Measurements from ENCODE around the gene MYL11. TPM values are rescaled to one million over a fixed set of nuclear protein-coding genes. Genes with fewer than 3 reads are reported as not detected.

MYL11 gene
- total RNA-seq, 2 donors from 2014 or later: 8.5 TPM; not detected in 1

DNA sequence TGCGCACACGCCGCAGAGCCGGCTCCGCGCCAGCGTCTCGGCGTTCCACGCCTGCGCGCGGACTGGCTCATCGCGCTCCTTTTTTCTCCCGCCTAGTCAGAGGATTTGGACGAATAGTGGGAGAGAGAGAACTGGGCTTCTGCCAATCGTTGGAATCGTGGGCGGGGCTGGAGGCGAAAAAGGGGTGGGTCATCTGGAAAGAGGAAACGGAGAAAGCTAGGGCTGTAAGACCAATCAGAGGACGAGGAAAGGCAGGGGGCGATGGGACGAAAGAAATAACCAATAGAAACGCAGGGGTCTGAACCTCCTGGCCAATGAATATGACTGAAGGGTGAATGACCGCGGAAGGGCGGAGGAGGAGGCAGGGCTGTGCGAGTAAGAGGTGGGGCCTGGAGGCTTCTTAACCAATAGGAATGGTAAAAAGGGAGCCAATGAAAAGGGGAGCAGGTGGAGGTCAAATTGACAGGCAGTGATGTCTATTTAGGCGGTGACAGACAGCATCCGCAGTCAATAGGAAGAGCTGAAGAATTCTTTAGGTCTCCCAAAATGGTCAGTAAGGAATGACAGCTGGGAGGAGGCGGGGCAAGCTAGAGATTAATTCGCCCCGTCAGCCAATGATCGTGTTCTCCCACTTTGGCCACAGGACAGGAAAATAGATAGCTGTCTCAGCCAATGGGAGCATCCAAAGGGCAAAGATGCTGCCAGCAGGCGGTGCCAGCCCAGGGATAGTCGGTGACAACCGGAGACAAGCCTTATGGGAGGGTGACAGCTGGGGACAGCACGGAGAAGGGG is 4.0 kb upstream of the MYL11 start, which contains the start of gene TBC1D10B:
Gene TBC1D10B, minus strand, starts transcription at position 39 of the 792 bp plus-strand sequence. CDS start 311 bp downstream, outside the sequence.
- no peaks in the 10 kb centered on the region for H3K36me3 Mint-ChIP-seq
- H3K27me3 Mint-ChIP-seq: no peaks in the 10 kb centered on the region
- H3K9me3 Mint-ChIP-seq: no peaks in the 10 kb centered on the region
- H3K4me3 Mint-ChIP-seq: peak within 1 kb of the TSS; percentile 90
- peaks cover 43 to 44% of the 10 kb centered on the region in 2 donors for H3K4me1 Mint-ChIP-seq (ENCODE audit: low read depth in 2 of 2)
- H3K27ac Mint-ChIP-seq: peak within 1 kb of the TSS; percentile 91 to 99
- ATAC-seq (peak; percentile 91 to 92), DNase-seq (ENCODE audit: low spot score) (peak; percentile 99)

DNA sequence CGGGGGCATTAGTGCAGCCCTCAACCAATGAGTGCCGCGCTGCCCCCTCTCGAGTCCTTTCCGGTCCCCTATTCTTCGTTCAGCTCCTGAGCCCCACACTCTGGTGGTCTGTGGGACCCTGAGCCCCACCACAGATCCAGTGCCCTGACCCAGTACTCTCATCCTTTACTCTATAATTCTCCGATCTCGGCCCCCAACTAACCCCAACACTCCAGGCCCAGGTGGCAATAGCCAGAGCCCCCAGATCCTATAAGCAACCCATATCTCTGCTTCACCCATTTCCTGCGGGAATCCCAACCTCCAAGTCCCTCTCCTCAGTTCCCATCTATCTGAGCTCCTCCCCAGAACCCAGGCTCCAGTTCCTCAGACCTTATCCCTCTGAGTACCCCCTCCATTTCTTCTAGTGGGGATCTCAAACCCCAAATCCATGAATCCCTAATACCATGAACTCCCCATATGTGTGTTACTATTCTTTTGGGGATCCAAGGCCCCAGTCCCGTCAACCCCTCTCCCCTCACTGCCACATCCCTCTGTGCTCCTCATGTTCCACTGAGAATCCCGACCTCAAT is 3.3 kb upstream of the MYL11 start:
- peaks cover 40 to 42% of the 10 kb centered on the region in 2 donors for H3K4me1 Mint-ChIP-seq (ENCODE audit: low read depth in 2 of 2)
- no peaks in the 10 kb centered on the region for H3K27me3 Mint-ChIP-seq
- no peak for ATAC-seq
- no peaks in the 10 kb centered on the region for H3K36me3 Mint-ChIP-seq
- no peak for DNase-seq (ENCODE audit: low spot score)
- peak overlapping the region; percentile 83 for H3K4me3 Mint-ChIP-seq
- peak overlapping the region; percentile 91 to 99 for H3K27ac Mint-ChIP-seq
- H3K9me3 Mint-ChIP-seq: no peaks in the 10 kb centered on the region

GRCh38 chr16:30372038-30372712 is 2.4 kb upstream of the MYL11 start:
- peak overlapping the region; percentile 83 for H3K4me3 Mint-ChIP-seq
- no peaks in the 10 kb centered on the region for H3K36me3 Mint-ChIP-seq
- H3K4me1 Mint-ChIP-seq (ENCODE audit: low read depth in 2 of 2): peaks cover 34 to 37% of the 10 kb centered on the region in 2 donors
- H3K27ac Mint-ChIP-seq: peak overlapping the region; percentile 91 to 99
- DNase-seq (ENCODE audit: low spot score): no peak
- no peaks in the 10 kb centered on the region for H3K27me3 Mint-ChIP-seq
- no peaks in the 10 kb centered on the region for H3K9me3 Mint-ChIP-seq
- ATAC-seq: no peak

DNA sequence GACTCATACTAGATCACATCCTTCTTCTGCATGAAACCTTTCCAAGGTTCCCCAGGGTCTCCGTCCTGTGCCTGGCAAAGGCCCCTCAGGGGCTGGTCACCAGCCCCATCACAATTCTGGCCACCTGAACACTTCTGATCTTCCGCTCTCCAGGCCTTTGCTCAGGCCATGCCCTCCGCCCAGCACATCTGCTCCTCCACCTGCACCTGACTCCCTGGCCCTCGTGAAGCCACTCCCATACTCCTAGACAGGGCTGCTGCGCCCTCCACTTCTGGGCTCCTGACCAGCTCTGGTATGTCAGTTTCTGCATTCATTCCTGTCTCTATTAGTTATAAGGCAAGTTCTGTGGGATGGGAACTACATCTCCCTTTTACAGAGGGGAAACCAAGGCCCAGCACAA is 1.9 kb upstream of the MYL11 start:
- Mint-ChIP-seq H3K27me3 (no peaks in the 10 kb centered on the region), H3K36me3 (no peaks in the 10 kb centered on the region), H3K4me3 (peak overlapping the region; percentile 61), H3K9me3 (no peaks in the 10 kb centered on the region), H3K27ac (peak overlapping the region; percentile 91 to 99), H3K4me1 (ENCODE audit: low read depth in 2 of 2) (peaks cover 34 to 37% of the 10 kb centered on the region in 2 donors)
- no peak for ATAC-seq
- no peak for DNase-seq (ENCODE audit: low spot score)

GRCh38 chr16:30375864-30376263 is 1.3 kb downstream of the MYL11 start:
- no peak for ATAC-seq
- H3K4me3 Mint-ChIP-seq: no peak overlapping the region
- DNase-seq (ENCODE audit: low spot score): no peak
- peaks cover 34 to 41% of the 10 kb centered on the region in 2 donors for H3K4me1 Mint-ChIP-seq (ENCODE audit: low read depth in 2 of 2)
- no peaks in the 10 kb centered on the region for H3K9me3 Mint-ChIP-seq
- peaks cover 6% of the 10 kb centered on the region for H3K36me3 Mint-ChIP-seq
- peak overlapping the region in 1 of 2 donors; percentile 68 for H3K27ac Mint-ChIP-seq
- no peaks in the 10 kb centered on the region for H3K27me3 Mint-ChIP-seq

DNA sequence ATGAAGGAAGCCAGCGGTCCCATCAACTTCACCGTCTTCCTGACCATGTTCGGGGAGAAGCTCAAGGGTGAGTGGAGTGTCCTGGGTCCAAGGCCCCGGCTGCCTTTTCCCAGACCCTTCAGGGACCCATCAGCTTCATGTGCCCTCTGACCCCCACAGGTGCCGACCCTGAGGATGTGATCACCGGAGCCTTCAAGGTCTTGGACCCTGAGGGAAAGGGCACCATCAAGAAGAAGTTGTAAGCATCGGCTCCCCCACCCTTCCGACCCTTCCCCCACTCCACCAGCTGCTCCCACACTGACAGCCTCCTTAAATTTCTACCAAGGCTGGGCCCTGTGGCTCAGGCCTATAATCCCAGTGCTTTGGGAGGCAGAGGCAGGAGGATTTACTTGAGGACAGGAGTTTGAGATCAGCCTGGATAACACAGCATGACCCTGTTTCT is 1.9 kb downstream of the MYL11 start:
- Mint-ChIP-seq H3K4me1 (ENCODE audit: low read depth in 2 of 2) (peaks cover 29 to 36% of the 10 kb centered on the region in 2 donors), H3K9me3 (no peaks in the 10 kb centered on the region), H3K27me3 (no peaks in the 10 kb centered on the region), H3K27ac (peak overlapping the region; percentile 96 to 100), H3K36me3 (peaks cover 6% of the 10 kb centered on the region), H3K4me3 (no peak overlapping the region)
- no peak for ATAC-seq
- DNase-seq (ENCODE audit: low spot score): no peak

- no peaks in the 10 kb centered on the region for H3K27me3 Mint-ChIP-seq
- H3K4me3 Mint-ChIP-seq: peak overlapping the region; percentile 99
- H3K36me3 Mint-ChIP-seq: peaks cover 6% of the 10 kb centered on the region
- ATAC-seq: no peak
- DNase-seq (ENCODE audit: low spot score): no peak
- no peaks in the 10 kb centered on the region for H3K9me3 Mint-ChIP-seq
- peak overlapping the region; percentile 96 to 100 for H3K27ac Mint-ChIP-seq
- peaks cover 27 to 29% of the 10 kb centered on the region in 2 donors for H3K4me1 Mint-ChIP-seq (ENCODE audit: low read depth in 2 of 2)
Measured at GRCh38 chr16:30377050-30377811, 2.6 kb downstream of the MYL11 start.

GRCh38 chr16:30377812-30378235 is 3.2 kb downstream of the MYL11 start:
- Mint-ChIP-seq H3K27ac (peak overlapping the region; percentile 96 to 100), H3K4me3 (peak overlapping the region; percentile 99), H3K9me3 (no peaks in the 10 kb centered on the region), H3K4me1 (ENCODE audit: low read depth in 2 of 2) (peaks cover 29 to 34% of the 10 kb centered on the region in 2 donors), H3K36me3 (peaks cover 6% of the 10 kb centered on the region), H3K27me3 (no peaks in the 10 kb centered on the region)
- DNase-seq (ENCODE audit: low spot score): peak; percentile 90
- peak; percentile 64 to 72 for ATAC-seq

- Mint-ChIP-seq H3K36me3 (peaks cover 6% of the 10 kb centered on the region), H3K27me3 (no peaks in the 10 kb centered on the region), H3K4me1 (ENCODE audit: low read depth in 2 of 2) (peaks cover 32 to 40% of the 10 kb centered on the region in 2 donors), H3K9me3 (no peaks in the 10 kb centered on the region), H3K27ac (peak overlapping the region; percentile 96 to 100), H3K4me3 (peak overlapping the region; percentile 99)
- DNase-seq (ENCODE audit: low spot score): peak; percentile 99
- ATAC-seq: peak; percentile 95 to 97
Measured at GRCh38 chr16:30378236-30379157, 3.9 kb downstream of the MYL11 start.

DNA sequence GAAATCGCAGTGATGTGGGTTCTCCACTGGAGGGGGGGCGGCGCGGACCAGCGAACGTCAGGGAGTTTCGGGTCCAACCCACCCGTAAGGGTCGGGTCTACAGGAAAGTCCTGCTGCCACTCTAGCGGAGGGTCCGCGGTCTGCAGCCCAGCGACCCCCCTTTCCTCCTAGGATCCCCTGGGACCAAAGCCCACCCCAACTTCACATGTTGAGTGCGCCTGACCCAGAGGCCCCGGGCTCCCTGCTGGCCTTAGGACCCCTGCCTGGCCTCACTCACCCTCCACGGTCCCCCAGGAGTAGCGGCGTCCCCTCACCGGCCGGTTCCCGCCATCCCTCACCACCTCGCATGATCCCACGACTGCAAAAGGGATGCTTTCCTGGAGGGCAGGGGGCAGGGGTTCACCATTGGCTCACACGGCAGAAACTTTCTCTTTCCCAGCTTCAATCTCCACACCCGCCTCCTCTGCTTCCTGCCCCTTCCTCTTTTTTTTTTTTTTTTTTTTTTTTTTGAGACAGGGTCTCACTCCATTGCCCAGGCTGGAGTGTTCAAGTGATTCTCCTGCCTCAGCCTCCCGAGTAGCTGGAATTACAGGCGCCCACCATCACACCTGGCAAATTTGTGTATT is 4.7 kb downstream of the MYL11 start:
- H3K27me3 Mint-ChIP-seq: no peaks in the 10 kb centered on the region
- ATAC-seq (no peak), DNase-seq (ENCODE audit: low spot score) (no peak)
- peaks cover 6% of the 10 kb centered on the region for H3K36me3 Mint-ChIP-seq
- peaks cover 36 to 45% of the 10 kb centered on the region in 2 donors for H3K4me1 Mint-ChIP-seq (ENCODE audit: low read depth in 2 of 2)
- peak overlapping the region; percentile 99 for H3K4me3 Mint-ChIP-seq
- H3K9me3 Mint-ChIP-seq: no peaks in the 10 kb centered on the region
- H3K27ac Mint-ChIP-seq: peak overlapping the region; percentile 96 to 100

GRCh38 chr16:30380072-30380802 is 5.6 kb downstream of the MYL11 start:
- peak overlapping the region; percentile 96 to 100 for H3K27ac Mint-ChIP-seq
- no peaks in the 10 kb centered on the region for H3K27me3 Mint-ChIP-seq
- H3K9me3 Mint-ChIP-seq: no peaks in the 10 kb centered on the region
- peaks cover 6% of the 10 kb centered on the region for H3K36me3 Mint-ChIP-seq
- DNase-seq (ENCODE audit: low spot score) (no peak), ATAC-seq (no peak)
- peaks cover 36 to 45% of the 10 kb centered on the region in 2 donors for H3K4me1 Mint-ChIP-seq (ENCODE audit: low read depth in 2 of 2)
- H3K4me3 Mint-ChIP-seq: peak overlapping the region; percentile 99
